ENCODE measurements around the gene MKLN1.

The MKLN1 gene

DNA sequence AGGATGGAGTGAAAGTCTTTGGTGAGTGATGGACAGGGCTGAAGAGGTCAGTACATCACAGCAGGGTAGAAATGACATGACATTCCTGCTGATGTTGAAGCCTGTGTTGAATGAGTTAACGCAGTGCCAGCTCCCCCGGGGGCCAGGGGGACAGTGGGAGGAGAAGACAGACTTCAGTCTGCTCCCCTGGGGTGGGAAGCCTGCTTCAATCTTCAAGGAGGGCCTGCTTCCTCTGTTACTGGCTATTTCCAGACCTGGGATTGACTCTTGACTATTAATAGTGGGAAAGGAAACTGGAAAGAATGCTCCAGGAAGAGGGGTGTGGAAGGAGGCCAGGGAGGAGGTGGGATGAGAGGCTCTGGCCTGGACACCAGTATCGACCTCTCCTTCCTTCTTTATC is 201.5 kb downstream of the MKLN1 start:
- no peak for DNase-seq

DNA sequence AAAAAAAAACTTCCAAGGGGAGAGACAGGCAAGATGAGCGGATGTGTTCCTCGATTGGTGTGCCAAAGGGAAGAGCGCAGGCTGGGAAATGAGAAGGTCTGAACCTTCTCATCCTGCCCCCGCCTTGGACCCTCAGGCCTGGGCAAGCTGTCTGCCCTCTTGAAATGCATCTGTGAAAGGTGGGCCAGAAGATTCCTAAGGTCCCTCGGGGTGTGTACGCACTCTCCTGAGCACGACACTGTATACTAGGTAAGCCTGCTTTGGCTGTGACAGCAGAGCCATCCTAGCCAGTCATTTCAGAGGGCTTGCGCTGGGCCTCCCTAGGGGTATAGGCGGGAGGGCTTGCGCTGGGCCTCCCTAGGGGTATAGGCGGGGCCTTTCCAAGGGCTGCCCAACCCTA is 201.9 kb downstream of the MKLN1 start:
- DNase-seq = no peak

DNA sequence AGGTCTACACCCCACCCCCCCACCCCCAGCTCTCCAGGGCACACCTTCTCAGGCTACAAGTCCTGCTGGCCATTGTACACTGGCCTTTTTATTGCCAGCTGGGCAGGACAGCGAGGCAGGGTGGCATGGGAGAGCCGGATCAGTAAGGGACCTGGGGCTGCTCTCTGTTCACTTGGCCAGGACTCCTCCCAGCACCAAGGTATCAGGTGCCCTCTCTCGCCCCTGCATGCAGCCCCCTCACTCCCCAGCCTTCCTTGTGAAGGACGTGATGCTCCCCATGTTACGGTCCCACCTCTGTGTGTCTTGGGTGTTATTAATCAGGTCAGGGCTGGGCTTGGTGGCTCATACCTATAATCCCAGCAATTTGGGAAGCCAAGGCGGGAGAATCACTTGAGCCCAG is 202.5 kb downstream of the MKLN1 start:
- no peak for DNase-seq

- no peak for DNase-seq
Observed at GRCh38 chr7:131532570-131533091, 205.0 kb downstream of the MKLN1 start.

DNA sequence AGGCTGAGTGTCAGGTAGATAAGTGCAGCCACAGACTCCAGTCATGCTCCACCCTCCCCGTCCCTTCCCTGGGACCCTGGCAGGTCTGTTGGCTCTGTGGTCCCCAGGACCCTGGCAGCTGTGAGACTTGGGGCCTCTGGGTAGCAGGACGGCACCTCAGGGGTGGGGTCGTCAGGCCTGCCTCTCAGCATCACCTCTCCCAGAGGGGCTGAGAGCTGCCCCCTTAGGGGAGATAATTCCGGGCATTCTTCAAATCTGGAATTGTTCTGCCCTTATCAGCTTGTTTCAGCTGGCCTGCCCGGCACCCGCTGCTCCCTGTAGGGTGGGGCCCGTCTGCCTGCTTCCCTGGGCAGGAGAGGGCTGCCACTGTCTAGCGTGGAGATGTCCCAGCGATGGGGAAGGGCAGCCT is 205.5 kb downstream of the MKLN1 start:
- DNase-seq = no peak

DNA sequence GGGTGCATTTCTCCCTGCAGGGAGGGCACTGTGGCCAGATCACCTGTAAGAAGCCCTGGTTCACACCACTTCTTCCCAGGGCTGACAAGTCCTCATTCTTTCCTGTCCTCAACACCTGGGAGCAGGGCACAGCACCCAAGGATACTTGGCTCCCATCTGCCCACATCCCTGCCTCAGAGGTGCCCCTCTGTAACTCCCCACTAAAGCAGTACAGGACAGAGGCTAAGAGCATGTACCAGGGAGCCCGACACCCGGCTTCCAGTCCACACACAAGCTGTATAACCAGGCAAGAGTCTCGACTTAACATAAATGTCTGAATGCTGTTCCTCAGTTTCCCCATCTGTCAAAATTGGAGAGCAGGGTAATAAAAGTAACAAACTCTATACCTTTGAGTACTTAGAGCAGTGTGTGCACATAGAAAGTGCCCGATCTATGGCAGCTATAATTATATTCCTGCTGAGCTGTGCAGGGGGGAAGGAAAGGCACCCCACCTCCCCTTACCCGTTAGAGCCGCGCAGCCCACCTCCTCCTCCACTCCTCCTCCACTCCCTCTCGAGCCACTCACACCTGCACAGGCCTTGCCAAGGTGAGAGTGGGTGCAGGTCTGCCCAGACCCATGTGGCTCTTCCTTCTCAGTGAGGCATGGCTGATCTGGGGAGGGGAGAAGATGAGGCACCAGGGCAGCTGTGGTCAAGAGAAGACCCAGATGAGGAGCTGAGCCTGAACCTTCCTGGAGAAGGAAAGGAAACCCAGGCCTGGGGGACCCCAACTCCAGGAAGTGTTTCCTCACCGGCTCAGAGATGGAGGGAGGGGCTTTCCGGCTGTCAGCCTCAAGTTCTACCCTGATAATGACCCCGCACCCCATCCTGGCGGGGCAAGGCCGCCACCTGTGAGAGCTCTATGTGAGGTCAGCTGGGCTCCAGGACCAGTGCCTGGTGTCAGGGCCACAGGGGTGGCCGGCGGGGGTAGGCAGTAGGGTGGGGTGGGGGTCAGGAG is 206.2 kb downstream of the MKLN1 start:
- DNase-seq = no peak

- DNase-seq = no peak
Observed at GRCh38 chr7:131536361-131536849, 208.7 kb downstream of the MKLN1 start.

DNA sequence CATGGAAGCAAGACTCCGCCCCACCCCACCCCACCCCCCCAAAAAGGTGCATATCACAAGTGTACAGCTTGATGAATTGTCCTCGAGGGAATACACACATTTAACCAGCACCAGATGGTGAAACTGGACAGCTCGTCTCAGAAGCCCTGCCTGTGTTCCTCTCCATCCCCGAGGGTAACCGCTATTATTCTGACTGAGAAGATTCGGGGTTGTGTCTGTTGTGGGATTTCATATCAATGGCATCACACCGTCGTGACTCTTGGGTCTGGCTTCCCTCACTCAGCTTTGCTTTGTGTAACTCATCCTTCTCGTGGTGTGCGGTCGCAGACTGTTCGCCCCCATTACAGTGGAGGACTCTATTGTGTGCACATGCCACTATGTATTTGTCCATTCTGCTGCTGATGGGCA is 209.9 kb downstream of the MKLN1 start:
- no peak for DNase-seq

- DNase-seq = no peak
Observed at GRCh38 chr7:131538071-131538812, 210.6 kb downstream of the MKLN1 start.

DNA sequence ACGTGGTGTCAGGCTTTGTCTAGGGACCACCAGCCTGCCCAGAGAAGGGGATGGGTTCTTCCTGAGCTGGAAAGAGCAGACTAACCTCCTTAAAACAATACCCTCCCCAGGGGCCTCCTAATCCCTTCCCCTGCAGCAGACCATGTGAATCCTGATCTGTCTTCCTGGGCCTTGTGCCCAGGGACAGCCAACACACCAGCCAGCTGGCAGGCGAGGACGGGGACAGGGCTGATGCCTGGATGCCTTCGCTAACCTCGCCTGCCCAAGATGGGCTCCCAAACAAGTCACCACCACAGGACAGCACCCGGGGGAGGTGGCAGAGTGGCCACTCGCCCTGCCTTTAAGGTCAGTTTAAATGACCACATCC is 211.1 kb downstream of the MKLN1 start:
- no peak for DNase-seq

GRCh38 chr7:131540491-131541162 is 213.0 kb downstream of the MKLN1 start:
- DNase-seq = no peak

- no peak for DNase-seq
Observed at GRCh38 chr7:131543298-131543697, 215.6 kb downstream of the MKLN1 start.

- no peak for DNase-seq
Observed at GRCh38 chr7:131544021-131544420, 216.3 kb downstream of the MKLN1 start.

- DNase-seq = no peak
Observed at GRCh38 chr7:131544449-131545301, 217.0 kb downstream of the MKLN1 start.

- no peak for DNase-seq
Observed at GRCh38 chr7:131546126-131546525, 218.4 kb downstream of the MKLN1 start.
